Testis (tissue), 3 donors: Measurements from ENCODE around the gene MEF2B. TPM values are rescaled to one million over a fixed set of nuclear protein-coding genes. Genes with fewer than 3 reads are reported as not detected.

Source experiments
- DNase-seq: peaks from one replicate; pipeline ENCODE4 v3.0.0-alpha.2; 2019
- H3K27ac ChIP-seq, 2 donors: fragments of 200-600 bp; sonication (generic); one replicate each; pipeline ENCODE4 v1.5.1; 2019
- H3K27me3 ChIP-seq: fragments of 200-600 bp; sonication (generic); one replicate; pipeline ENCODE4 v1.5.1; 2019
- H3K36me3 ChIP-seq: fragments of 200-600 bp; sonication (generic); one replicate; pipeline ENCODE4 v1.5.1; 2017; ENCODE audit warnings: low read depth; ENCODE audit errors: missing control alignments
- H3K4me1 ChIP-seq: fragments of 200-600 bp; sonication (generic); one replicate; pipeline ENCODE4 v1.5.1; 2019
- H3K4me3 ChIP-seq, 2 donors: fragments of 200-600 bp; sonication (generic); one replicate each; pipeline ENCODE4 v1.5.1; 2017 to 2019
- H3K9me3 ChIP-seq: fragments of 200-600 bp; sonication (generic); one replicate; pipeline ENCODE4 v1.5.1; 2017
- CTCF ChIP-seq, 3 experiments: fragments of 450-650 bp in 2 of 3; fragments of 200-600 bp in 1 of 3; sonication (generic) in 1 of 3; IDR thresholded peaks; one replicate each; pipeline ENCODE4 v1.5.1; 2016 to 2019; ENCODE audit warnings: antibody characterized with exemption in 3 of 3, mild to moderate bottlenecking in 2 of 3, moderate library complexity in 1 of 3
- POLR2A ChIP-seq: fragments of 450-650 bp; IDR thresholded peaks from one replicate; pipeline ENCODE4 v1.6.1; 2017; ENCODE audit warnings: antibody characterized with exemption, mild to moderate bottlenecking, moderate library complexity
- WGBS, 2 donors: methylation state at CpG; one replicate each; pipeline ENCODE4 v1.1.5; 2018; 5-methylcytosine and 5-hydroxymethylcytosine counted together
- intact Hi-C: fragments of 100-400 bp; cut with DNase I; formaldehyde crosslinking; loops from one replicate; pipeline ENCODE4 v1.15.1; 2023; ENCODE audit warnings: low total_unique reads
- polyA plus RNA-seq: library from polyadenylated mRNA; stranded (reverse); fragments of 350-450 nt; fragmentation: Illumina TruSeq; extraction: RNeasy Lipid Tissue Mini Kit (QIAGEN cat#74804); gene quantifications from one replicate; pipeline ENCODE4 v1.2.3, GENCODE V29; 2014; ENCODE audit warnings: low read depth, low replicate concordance; ENCODE audit not compliant: insufficient read depth
- total RNA-seq, 2 donors: library from RNA; depleted of rRNA; stranded (reverse); fragments of >200 nt; gene quantifications; one replicate each; pipeline ENCODE4 v1.2.3, GENCODE V29; 2016

MEF2B gene
- total and polyA plus RNA-seq, 3 donors from 2014 or later: 3.0 to 5.7 (median 3.1) TPM

- Histone ChIP-seq H3K27me3 (no peaks in the 10 kb centered on the region), H3K9me3 (no peaks in the 10 kb centered on the region), H3K4me1 (peaks cover 6% of the 10 kb centered on the region), H3K4me3 (no peak overlapping the region), H3K27ac (no peak overlapping the region), H3K36me3 (no peaks in the 10 kb centered on the region)
- TF ChIP-seq CTCF (IDR thresholded peaks at IDR 0.05) (no peak), POLR2A (no peak)
- DNase-seq: no peak
- intact Hi-C loops: no loop called here
- WGBS, 2 donors: 59 to 67% methylated on average over 9 to 14 of the region's 14 CpGs
Measured at GRCh38 chr19:19205416-19206410, 35.6 kb upstream of the MEF2B start.

DNA sequence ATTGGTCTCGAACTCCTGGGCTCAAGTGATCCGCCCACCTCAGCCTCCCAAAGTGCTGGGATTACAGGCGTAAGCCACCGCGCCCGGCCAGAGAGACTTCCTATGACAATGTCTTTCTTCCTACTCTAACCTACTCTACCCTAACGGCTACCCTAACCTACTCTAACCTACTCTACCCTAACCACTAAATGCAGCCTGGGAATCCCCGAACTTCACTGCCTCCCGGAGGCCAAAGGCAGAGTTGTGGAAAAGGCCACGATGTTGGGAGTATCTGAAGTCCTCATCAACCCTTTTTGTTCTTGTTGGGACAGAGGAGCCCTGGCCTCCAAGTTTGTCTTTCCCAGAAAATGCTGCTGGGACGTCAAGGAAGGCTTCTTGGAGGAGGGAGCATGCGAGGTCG is 34.1 kb upstream of the MEF2B start:
- no peak for TF ChIP-seq CTCF (IDR thresholded peaks at IDR 0.05)
- no peak for TF ChIP-seq POLR2A
- H3K4me3 ChIP-seq: peak overlapping the region in 1 of 2 donors; percentile 60
- WGBS, 2 donors: 54 to 61% methylated on average over 13 of the region's 13 CpGs
- no peaks in the 10 kb centered on the region for H3K9me3 ChIP-seq
- H3K4me1 ChIP-seq: peaks cover 6% of the 10 kb centered on the region
- intact Hi-C loops: no loop called here
- no peak for DNase-seq
- no peak overlapping the region for H3K27ac ChIP-seq
- no peaks in the 10 kb centered on the region for H3K36me3 ChIP-seq
- no peaks in the 10 kb centered on the region for H3K27me3 ChIP-seq

GRCh38 chr19:19203012-19203856 is 33.2 kb upstream of the MEF2B start, which contains the start of gene NR2C2AP:
Gene NR2C2AP (minus strand): TSS chr19:19203414. CDS start chr19:19203060, 354 bp downstream.
- TF ChIP-seq CTCF (IDR thresholded peaks at IDR 0.05): peak in 1 of 3 experiments; percentile 16
- no peak for TF ChIP-seq POLR2A
- DNase-seq: peak; percentile 92
- Histone ChIP-seq H3K36me3 (no peaks in the 10 kb centered on the region), H3K27me3 (no peaks in the 10 kb centered on the region), H3K27ac (peak within 1 kb of the TSS in 1 of 2 donors; percentile 69), H3K4me1 (peaks cover 6% of the 10 kb centered on the region), H3K9me3 (no peaks in the 10 kb centered on the region), H3K4me3 (peak within 1 kb of the TSS; percentile 60 to 62)
- intact Hi-C loops: no loop called here
- WGBS, 2 donors: 7 to 8% methylated on average over 43 to 60 of the region's 60 CpGs

GRCh38 chr19:19202707-19203011 is 32.6 kb upstream of the MEF2B start:
- intact Hi-C loops: no loop called here
- Histone ChIP-seq H3K4me1 (peaks cover 6% of the 10 kb centered on the region), H3K9me3 (no peaks in the 10 kb centered on the region), H3K36me3 (no peaks in the 10 kb centered on the region), H3K4me3 (peak overlapping the region; percentile 60 to 62), H3K27ac (peak overlapping the region in 1 of 2 donors; percentile 69), H3K27me3 (no peaks in the 10 kb centered on the region)
- TF ChIP-seq POLR2A (no peak), CTCF (IDR thresholded peaks at IDR 0.05) (no peak)
- WGBS, 2 donors: 9 to 12% methylated on average over 7 to 11 of the region's 11 CpGs
- DNase-seq: no peak
